NT2/D1 (cell line): ENCODE measurements around the gene MLC1.

Source experiments
- SUZ12 ChIP-seq: IDR thresholded peaks from 2 replicates; pipeline ENCODE4 v1.6.1; 2011; ENCODE audit not compliant: insufficient read length, insufficient read depth; ENCODE audit errors: extremely low read depth
- YY1 ChIP-seq: IDR thresholded peaks from 2 replicates; pipeline ENCODE4 v1.6.1; 2011; ENCODE audit not compliant: insufficient read length, insufficient read depth
- ZNF274 ChIP-seq: IDR thresholded peaks from 2 replicates; pipeline ENCODE4 v1.6.1; 2011; ENCODE audit warnings: mild to moderate bottlenecking, low read depth, low read length

DNA sequence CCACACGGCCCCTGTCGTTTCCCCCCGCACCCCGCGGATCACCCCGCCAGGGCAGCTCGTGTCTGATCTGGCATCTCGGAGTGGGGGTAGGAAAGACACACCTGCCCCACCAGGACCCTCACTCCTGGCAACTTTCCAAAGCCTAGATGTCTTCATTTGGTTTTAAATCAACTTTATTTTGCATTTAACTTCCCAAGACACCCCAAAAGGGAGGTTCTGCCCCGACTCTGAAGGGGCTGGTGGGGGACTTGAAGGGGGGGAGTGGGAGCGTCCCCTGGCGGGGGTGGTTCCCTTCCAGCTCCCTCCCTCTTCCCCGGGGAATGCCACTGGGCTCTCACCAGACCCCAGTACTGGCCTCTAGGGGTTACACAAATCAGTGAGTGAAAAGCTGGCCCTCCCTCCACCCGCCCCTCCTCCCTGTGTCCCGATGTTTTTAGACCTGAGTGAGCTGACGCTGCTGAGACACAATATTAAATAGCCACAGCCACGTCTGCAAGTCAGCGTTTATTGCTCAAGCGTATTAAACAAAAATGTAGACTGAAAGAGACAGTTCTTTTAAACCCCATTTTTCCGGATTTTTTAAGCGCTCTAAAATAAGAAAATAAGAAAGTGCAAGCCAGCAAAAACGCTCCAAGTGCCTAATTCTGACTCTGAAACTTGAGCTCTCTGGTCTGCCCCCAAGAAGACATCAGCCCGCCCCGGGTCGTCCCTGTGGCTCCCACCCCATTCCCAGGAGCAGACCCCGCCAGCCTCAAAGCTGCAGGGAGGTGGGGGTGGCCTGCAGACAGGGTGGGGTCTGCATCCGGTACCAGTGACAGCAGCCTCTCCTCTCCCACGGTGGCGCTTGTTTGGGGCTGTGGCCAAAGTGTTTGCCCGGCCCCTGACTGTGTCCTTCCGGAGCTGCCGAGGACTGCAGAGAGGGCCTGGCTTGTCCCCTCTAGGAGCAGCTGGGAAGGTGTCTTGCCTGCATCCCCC lies 26.0 kb downstream of the MLC1 start:
- no peak for TF ChIP-seq YY1
- no peak for TF ChIP-seq ZNF274
- TF ChIP-seq SUZ12: no peak
